ENCODE measurements around the gene GLG1.

The GLG1 gene

GRCh38 chr16:74608944-74609343 lies 2.0 kb upstream of the GLG1 start:
- DNase-seq (ENCODE audit: low read depth), result no peak

GRCh38 chr16:74608381-74608780 lies 1.5 kb upstream of the GLG1 start:
- no peak for DNase-seq (ENCODE audit: low read depth)

- no peak for DNase-seq (ENCODE audit: low read depth)
Measured at GRCh38 chr16:74607962-74608356, 1.0 kb upstream of the GLG1 start.

- DNase-seq (ENCODE audit: low read depth), result no peak
Measured at GRCh38 chr16:74607310-74607961, 522 bp upstream of the GLG1 start.

GRCh38 chr16:74605746-74606520 lies 981 bp downstream of the GLG1 start:
- DNase-seq (ENCODE audit: low read depth), result no peak

- DNase-seq (ENCODE audit: low read depth), result no peak
Measured at GRCh38 chr16:74605332-74605731, 1.6 kb downstream of the GLG1 start.

GRCh38 chr16:74603848-74604247 lies 3.1 kb downstream of the GLG1 start:
- DNase-seq (ENCODE audit: low read depth), result no peak

- DNase-seq (ENCODE audit: low read depth), result peak; percentile 42
Measured at GRCh38 chr16:74601126-74601871, 5.6 kb downstream of the GLG1 start.

GRCh38 chr16:74596586-74596985 lies 10.3 kb downstream of the GLG1 start:
- DNase-seq (ENCODE audit: low read depth), result no peak

GRCh38 chr16:74592847-74593246 lies 14.1 kb downstream of the GLG1 start:
- DNase-seq (ENCODE audit: low read depth), result no peak

GRCh38 chr16:74591876-74592650 lies 14.9 kb downstream of the GLG1 start:
- no peak for DNase-seq (ENCODE audit: low read depth)

- DNase-seq (ENCODE audit: low read depth), result no peak
Measured at GRCh38 chr16:74586948-74587347, 20.0 kb downstream of the GLG1 start.

- DNase-seq (ENCODE audit: low read depth), result no peak
Measured at GRCh38 chr16:74585846-74586443, 21.0 kb downstream of the GLG1 start.

- no peak for DNase-seq (ENCODE audit: low read depth)
Measured at GRCh38 chr16:74583926-74584666, 22.8 kb downstream of the GLG1 start.

GRCh38 chr16:74582970-74583369 lies 23.9 kb downstream of the GLG1 start:
- DNase-seq (ENCODE audit: low read depth), result no peak

GRCh38 chr16:74580833-74581232 lies 26.1 kb downstream of the GLG1 start:
- DNase-seq (ENCODE audit: low read depth), result no peak

- no peak for DNase-seq (ENCODE audit: low read depth)
Measured at GRCh38 chr16:74578838-74579237, 28.1 kb downstream of the GLG1 start.

GRCh38 chr16:74578433-74578832 lies 28.5 kb downstream of the GLG1 start:
- DNase-seq (ENCODE audit: low read depth), result no peak

GRCh38 chr16:74577882-74578366 lies 29.0 kb downstream of the GLG1 start:
- DNase-seq (ENCODE audit: low read depth), result no peak

- DNase-seq (ENCODE audit: low read depth), result no peak
Measured at GRCh38 chr16:74575807-74576643, 30.9 kb downstream of the GLG1 start.
